Smooth muscle cell of the brain vasculature (primary cell): ENCODE measurements around the gene TMIGD3.

ENCODE experiments used
- DNase-seq: peaks from one replicate; pipeline ENCODE4 v3.0.0-alpha.2; 2012; ENCODE audit warnings: low read depth, low spot score

The TMIGD3 gene

DNA sequence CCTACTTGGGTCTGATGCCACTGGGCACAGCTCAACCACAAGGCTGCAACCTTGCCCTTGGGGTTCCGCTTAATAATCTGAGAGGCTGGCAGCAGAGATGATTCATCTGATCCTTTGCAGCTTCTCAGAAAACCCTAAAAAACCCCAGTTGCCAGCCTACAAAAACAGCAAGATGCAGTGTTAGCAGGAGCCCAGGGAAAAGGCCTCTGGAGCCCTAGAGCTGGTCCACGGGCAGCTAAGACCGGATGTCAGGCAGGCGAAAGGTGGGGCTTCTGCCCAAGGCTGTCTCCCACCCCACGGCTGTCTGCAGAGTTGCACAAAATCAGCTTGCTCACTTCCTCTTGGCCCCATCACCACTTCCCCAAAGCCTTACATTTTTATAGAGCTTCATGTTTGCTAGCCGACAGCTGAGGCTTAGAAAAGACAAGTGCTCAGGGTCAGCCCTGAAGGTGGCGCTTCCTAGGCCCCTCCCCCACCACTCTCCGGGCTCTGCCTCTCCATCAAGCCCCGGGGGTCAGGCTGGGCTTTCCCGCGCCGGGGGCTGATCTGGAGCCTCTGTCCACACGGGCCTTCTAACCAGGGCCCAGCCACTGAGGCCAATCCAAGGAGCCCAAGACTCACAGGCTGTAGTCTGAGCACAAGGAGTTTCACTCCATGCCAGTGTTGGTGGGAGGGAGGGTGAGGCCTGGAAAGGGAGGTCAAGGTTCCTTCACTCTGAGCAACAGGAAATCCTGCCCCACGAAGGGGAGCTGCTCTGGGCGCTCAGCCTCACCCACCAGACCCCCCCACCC, 4.2 kb upstream of the TMIGD3 start:
- peak; percentile 35 for DNase-seq

DNA sequence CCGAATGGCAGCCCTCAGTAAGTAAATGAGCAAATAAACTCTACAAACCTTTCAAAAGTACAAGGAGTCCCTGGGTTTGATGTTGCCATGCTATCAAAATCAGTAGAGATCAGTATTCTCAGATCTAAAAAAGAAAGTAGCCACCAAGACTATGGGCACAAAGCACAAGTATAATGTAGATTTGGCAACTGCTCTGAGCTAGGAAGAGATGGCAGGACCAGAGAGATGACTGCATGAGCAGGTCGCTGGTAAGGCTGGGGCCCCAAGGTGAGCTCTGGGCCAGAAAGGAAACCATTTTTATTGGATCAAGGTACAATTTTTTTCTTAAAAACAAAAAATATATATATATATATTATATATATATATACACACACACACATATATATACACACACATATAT, 3.1 kb upstream of the TMIGD3 start:
- no peak for DNase-seq

DNA sequence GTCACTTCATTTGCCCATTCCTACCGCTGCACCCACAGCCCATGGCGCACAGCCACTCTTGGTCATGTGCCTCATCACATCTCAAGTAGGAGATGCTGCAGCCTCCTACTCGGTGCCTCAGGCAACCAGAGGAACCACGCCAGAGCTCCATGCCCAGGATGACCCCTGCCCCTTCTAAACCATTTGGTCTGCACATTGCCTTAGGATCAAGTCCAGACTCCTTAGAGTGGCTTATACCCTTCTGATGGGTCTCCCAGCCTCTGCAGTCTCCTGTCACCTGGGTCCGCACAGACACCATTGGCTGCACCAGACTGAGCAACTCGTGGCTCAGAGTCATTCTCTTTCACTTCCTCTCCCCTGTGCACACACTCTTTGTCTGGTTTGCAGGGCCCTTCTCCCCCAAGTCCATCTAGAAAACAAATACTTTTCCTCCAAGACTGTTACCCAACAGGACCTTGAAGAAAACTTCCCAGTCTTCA, 2.2 kb upstream of the TMIGD3 start:
- DNase-seq, result no peak

DNA sequence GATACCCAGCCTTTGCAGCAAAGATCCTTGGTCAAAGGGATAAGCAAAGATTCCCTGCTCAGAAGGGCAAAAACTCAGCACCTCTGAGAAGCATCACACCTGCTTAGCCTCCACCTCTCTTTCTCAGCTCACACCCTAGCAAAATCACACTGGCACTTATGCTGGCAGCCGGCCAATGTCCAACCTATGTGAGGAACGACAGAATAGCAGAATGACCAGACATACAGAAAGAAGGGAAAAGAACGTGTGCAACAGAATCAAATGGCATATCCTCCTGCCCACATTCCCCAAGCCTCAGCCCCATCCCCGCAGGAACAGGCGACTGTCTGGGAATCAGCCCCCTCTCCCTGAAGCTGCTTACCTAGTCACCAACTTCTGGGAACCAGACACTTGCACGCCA, 664 bp upstream of the TMIGD3 start:
- no peak for DNase-seq

DNA sequence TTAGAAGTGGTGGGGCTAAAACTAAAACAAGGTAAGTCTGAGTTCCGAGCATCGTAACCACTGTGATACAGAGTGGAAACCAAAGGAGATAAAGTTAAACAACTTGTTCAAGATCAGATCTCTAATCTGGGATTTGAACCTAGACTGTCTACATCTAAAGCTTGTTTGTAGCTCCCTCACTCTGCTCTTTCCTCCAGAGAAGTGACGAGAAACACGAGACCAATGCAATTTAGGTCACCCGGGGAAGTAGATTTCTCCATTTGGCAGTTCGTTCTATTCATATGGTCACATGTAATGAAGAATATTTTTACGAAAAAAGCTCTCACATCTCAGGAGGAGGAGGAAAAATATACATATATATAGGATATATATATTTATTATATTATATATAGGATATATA, 1.8 kb downstream of the TMIGD3 start:
- DNase-seq, result no peak

DNA sequence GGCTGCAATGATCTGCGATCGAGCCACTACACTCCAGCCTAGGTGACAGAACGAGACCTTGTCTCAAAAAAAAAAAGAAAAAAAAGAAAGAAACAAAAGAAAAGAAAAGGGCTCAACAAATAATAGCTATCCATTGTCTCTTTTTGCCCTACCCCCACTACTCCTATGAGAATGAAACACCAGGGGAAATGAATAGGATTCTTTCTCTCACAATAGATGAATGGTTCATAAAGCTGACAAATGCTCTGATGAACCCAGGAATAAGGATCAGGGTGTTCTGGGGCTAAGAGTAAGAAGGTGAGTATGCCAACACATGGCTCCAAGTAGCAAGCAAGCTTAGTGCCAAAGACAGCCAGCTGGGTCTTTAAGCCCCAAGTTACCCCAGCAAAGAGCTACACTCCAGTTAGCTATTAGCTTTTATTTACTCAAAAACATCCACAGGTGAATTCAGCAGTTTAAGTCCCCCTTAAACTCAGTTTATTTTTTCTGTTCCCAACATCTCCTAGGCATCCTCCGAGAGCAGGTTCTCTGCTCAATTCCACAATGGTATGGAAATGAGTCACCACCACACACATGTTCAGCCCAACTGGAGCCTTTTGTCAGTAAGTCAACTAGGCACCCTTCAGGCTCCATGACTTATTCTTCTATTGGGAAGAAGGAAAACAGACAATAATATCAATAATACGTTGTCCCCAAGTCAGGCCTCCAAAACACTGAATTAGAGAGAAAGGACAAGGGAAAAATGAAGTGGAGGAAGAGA, 4.2 kb downstream of the TMIGD3 start:
- no peak for DNase-seq

DNA sequence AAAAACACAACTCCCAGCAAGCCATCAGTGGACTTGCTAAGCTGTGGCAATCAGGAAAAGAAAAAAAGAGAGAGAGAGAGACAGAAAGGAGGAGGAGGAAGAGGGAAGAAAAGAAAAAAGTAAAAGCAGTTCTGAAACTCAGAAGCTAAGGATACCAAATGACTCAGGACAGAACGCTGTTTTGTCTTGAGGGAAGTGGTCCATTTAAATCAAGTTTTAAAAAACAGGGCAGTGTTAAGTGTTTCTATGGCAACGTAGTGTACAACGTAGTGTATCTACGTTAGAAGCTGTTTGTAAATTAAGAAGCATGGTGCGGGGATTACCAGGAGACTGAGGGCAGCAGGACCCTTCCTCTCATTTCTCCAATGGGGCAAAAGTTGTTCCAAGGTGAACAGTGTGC, 5.8 kb downstream of the TMIGD3 start:
- DNase-seq, result no peak

DNA sequence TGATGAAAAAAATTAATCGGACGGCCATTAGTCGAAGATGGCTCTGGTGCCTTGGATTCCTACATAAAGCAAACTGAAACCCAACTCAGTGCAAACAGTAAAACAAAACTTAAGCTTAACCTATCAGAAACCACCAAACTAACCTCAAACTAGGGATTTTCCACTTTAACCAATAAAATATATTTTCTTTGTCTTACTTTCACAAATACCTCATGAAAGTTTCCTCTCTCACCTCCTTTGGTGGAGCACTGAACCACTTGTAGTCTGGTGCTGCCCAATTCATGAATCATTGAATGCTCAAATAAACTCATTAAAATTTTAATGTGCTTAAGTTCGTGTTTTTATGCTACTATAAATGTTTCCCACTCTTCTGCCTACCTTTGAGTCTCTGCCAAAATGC, 7.0 kb downstream of the TMIGD3 start:
- no peak for DNase-seq

DNA sequence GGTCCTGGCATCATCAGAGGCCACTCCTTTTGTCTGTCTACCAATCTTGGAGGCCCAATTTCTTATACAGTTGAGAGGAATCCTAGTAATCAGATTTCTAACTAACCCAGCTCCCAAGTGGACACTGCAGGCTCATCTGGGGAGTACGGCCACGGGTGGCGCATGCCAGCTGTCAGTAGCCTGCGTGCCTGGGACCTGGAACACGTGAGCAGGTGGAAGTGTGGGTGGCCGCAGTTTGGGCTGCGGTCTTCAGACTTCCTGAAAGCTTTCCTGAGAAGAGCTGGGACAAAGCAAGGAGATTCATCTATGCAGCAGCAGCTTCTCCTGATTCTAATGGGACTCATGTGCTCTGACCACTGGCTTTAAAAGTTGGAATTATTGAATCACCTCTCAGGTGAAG, 12.4 kb downstream of the TMIGD3 start:
- no peak for DNase-seq

DNA sequence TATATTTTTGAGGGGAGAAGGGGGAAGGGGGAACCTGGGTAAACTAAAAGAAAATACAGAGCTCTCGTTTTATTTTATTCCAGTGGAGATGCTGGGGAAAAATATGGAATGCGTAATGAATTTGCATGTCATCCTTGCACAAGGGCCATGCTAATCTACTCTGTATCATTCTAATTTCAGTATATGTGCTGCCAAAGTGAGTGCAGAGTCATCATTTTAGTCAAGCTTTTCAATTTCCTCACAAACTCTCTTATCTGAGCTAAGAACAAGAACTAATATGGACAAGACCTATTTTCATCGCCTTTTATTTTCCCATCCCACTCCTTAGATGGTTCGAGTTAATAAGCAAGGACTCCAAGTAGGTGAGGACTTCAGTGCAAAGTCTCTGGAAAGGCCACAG, 13.2 kb downstream of the TMIGD3 start:
- DNase-seq, result no peak

DNA sequence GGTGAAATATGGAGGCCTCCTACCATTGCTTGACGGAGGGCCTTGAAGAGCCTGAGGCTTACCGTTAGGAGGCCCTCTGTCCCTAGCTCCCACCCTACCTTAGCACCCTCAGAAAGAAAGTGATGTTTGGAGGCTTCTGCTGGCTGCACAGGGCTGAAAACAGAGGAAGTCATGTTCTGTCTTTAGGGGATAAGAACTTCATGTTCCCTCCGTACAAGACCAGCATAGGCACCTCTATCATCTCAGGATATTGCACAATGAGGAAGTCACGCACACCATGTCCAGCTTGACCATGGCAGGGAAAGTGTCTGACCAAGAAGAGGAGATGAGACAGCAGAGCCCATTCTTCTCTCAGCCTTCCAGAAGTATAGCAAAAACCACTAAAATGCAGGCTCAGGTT, 13.8 kb downstream of the TMIGD3 start:
- no peak for DNase-seq

DNA sequence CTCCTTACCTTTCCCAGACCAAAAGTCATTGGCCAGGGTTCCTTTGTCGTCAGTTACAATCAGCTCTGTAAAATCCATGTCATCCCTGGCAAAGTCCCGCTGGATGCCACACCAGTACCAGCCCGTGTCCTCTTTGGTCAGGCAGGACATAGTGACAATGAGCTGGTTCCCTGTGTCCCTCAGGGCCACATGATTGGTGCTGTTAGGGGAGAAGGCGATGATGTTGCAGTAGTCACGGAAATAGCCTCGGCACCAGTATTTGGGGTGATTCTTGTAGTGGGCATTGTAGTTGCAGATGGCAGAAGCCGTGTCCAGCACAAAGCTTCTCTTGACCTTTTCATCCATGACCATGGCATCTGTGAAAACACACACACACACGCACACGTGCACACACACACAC, 14.8 kb downstream of the TMIGD3 start:
- DNase-seq, result no peak

DNA sequence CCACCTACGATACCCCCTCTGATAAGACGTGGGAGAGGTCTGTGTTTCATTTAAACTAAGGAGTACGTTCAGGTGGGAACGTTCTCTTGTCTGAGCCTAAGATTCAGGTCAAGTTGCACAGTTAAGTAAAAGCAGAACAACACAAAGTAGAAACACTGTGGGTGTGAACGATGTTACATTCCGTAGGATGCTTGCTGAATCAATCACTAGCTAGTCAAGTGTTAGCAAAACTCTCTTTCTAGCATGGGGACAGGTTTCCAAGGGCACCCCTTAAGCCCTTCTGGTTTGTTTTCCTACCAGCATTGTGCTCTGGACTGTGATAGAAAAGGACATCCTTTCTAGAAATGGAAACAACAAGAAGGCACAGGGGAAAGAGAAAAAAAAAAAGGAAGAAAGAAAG, 16.3 kb downstream of the TMIGD3 start:
- DNase-seq, result no peak

DNA sequence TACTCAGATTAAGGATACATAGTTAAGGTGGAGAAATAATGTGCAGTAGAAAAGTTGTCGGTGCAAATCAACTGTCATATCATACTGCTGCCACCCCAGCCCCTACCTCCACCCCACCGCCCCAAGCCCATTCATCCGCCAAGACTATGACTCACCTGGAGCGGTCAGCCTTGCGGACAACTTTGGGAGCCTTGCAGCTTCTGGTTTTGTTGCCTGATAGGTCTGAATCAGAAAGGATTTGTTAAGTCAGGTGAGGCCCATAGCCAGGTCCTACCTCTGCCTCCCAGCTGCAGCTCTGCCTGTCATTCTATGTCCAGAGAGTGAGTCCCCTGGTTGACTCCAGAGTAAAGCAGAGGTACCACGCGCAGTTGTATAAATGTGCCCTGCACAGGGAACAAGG, 17.0 kb downstream of the TMIGD3 start:
- DNase-seq, result no peak

DNA sequence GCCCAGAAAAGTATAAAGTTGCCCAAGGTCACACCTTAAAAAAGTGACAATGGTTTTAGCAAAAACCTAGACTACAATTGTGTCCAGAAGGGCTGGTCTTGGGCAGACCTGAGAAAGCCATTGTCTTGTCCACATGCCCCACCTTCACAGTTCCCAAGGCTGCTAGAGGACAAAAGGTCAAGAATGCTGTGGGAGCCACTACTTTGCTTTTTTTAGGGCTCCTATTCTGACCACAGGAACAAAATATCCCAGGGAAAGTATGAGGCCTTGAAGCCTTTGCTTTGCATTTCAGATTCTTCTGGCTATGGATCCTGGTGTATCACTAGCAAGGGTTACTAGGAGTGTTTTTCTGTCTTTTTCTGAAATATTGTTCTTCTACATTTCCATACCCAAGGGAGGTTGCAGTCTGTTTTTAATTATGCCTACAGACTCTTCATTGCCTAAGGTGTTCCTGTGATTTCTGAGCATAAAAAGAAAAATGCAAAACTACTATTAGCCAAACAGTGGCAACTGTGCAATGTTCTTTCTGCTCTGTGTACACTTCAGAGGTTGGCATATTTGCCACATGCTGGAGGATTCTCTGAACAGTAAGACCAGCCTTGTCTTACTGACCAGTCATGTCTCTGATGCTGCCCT, 18.9 kb downstream of the TMIGD3 start:
- DNase-seq, result no peak

DNA sequence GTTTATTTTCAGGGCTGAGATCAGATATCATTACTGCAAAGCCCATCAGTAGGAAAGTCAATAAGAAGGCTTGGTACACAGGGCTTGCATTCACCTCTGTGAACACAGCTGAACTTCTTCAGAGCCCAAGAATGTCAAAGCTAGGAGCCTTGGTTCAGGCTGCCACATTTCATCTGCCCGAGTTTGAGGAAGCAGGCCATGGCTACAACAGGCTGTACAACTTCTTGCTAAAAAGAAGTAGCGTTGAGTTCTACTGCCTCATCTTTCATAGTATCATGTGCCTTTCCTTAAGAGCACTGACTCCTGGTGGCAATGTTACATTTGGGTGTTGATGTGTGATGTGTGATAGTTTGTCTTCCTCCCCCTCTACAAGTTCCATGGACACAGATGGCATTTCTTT, 19.6 kb downstream of the TMIGD3 start:
- DNase-seq, result no peak

DNA sequence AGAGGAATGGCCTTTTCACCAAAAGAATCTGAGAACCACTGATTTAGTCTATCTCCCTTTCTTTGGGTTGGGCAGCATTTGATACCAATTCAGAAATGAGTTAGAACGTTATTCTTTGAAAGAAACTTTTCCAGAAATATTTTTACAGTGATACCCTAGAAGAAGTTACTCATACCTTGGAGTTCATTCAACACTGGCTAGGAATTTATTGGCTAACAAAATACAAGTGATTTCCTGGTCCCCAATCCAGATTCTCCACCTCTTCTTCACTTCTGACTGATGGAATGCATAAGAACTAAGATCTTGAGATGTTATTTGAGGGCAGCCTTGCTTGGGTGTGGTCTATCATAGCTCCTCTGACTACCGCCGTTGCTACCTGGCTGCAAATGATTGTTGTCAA, 20.3 kb downstream of the TMIGD3 start:
- no peak for DNase-seq

DNA sequence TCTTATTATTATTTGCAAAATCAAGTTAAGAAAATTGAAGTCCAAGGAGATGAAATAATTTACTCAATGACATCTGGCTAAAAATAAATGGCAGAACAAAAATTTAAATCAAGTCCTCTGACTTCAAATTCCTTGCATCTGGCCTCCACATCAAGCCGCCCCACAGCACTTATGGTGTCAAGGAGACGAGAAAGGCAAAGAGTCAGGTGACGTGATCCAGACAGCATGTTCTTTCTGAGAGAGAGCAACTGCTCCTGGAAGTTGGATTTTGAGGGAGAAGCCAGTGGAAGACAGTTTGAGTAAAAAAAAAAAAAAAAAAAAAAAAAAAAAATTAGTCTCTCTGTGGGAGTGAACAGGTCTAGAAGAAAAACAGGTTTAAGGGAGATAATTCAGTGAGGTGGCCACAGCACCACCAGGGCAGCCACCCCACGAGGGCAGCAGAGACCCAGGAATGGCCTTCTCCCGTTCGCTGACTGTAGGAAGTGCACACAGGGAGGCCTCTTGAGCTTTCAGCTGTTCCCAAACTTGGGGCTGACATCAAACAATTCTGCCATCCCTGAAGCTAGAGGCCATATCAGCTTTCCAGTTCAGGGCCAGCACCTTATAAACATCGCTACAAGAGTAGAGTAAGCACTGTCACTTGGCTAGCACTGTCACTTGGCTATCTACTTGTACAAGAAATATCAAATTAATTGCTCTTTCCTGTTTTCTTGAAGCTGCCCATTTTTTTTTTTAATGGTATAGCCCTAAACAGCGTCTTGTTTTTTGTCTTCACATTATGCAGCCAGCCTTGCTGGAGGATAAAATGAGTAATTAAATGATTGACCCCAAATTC, 21.8 kb downstream of the TMIGD3 start:
- peak; percentile 18 for DNase-seq

DNA sequence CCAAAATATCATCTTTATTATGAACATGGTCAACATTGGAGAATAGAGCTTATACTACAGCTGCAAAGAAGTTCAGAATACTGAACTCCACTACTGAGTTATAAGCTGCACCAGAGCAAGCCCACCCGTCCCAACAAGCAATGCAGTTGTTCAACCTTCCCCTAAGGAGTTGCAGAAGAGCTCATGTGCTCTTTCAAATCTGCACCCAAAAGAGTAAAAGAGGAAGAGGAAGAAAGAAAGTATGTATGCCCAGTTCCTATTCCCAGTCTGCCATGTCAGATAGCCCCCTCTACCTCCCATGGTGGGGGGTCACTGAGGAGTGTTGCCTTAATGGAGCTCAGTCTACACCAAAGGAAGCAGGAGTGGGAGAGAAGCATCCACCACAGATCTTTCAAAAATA, 22.8 kb downstream of the TMIGD3 start:
- DNase-seq, result no peak

DNA sequence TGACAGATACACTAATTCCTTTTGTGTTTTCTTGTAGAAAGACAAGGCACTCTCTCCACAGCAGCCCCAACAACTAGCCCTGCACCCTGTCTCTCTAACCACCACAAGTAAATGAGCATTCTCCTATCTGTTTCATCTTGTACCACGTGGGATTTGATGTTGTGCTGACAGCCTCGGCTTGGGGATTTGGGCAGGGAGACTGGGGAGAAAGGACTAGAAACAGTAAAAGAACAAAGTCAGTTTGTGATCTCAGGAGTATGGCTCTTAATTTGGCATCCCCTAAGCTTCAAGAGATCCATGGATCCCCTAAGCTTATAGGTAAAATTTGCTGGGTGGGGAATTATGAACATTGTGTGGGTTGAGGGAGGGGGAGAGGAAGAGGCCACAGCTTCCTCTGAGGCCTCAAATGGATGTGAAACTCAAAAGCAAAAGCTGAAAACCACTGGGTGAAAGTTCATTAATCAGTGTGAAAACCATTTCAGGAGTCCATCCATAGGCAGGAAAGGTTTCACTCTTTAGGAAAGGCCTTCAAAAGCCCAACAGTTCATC, 26.6 kb downstream of the TMIGD3 start:
- no peak for DNase-seq

DNA sequence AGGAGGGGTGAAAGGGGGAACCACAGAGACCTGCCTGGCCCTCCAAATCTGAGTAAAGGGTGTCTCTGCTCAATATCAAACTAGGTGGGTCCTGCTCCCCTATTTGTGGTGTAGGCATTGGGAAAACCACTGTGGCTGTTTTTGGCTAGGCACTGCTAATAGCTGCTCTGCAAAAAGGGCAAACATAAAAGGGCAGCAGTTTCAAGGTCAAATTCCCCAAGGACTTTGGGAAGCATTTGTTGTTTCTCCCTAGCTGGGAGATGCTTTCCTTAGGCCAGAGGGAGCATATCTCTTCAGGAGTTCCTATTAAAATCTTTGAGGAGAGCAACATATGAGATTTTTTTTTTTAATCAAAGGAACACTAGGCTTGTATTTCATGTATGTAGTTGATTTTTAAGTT, 27.2 kb downstream of the TMIGD3 start:
- DNase-seq, result no peak

DNA sequence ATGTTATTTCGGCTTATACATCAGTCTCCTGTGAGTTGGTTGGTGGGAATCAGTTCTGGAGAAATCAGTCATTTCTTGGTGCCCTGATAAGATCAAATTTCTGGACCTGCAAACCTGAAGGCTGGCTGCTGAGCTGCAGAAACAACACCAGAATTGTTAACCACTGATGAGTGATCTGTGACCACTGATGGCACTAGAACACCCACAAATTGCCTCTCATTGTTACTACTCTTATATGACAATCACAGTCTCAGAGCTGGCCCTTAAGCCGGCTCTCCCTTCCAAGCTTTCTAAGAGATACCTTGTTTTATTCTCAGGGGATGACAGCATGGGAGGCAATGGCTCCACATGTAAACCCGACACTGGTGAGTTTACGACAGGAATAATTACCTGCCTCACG, 27.7 kb downstream of the TMIGD3 start:
- no peak for DNase-seq
